CD4-positive, alpha-beta T cell (primary cell): Measurements from ENCODE around the gene PSMD8. TPM values are rescaled to one million over a fixed set of nuclear protein-coding genes. Genes with fewer than 3 reads are reported as not detected.
A peak's percentile ranks its signal among the peaks of the same experiment; 100 is the strongest.

Experiments used
- ATAC-seq: fragments of 200-7000 bp; cut with Tn5 transposase; one replicate; pipeline ENCODE4 v1.10.0; 2022; ENCODE audit warnings: mild to moderate bottlenecking; ENCODE audit not compliant: poor library complexity
- CTCF ChIA-PET: fragments of 350-600 bp; sonication (Branson Sonifier 250); formaldehyde crosslinking; loops from one replicate; lab custom pipeline; 2021; ENCODE audit warnings: antibody characterized with exemption, inconsistent platforms; lab: Charles Lee
- POLR2A ChIA-PET: fragments of 350-600 bp; sonication (Branson Sonifier 250); formaldehyde crosslinking; loops from one replicate; lab custom pipeline; 2021; ENCODE audit warnings: antibody characterized with exemption, inconsistent platforms; lab: Charles Lee
- DNase-seq, 14 experiments: peaks; one replicate each; pipeline ENCODE4 v3.0.0-alpha.2; 2013 to 2020; ENCODE audit warnings: mixed read lengths in 2 of 14
- H3K27ac ChIP-seq, 2 donors: one replicate each; pipeline versions ENCODE4 v1.5.1 to v1.7.0; 2013; ENCODE audit warnings: low read length in 2 of 2, low read depth in 1 of 2, mild to moderate bottlenecking in 1 of 2
- H3K27me3 ChIP-seq, 2 experiments: 1 replicate in 1 of 2; 2 replicates in 1 of 2; pipeline versions ENCODE4 v1.6.1 to v1.7.0; 2013; ENCODE audit warnings: low read length in 2 of 2, control low read depth in 1 of 2, mild to moderate bottlenecking in 1 of 2, moderate library complexity in 1 of 2; ENCODE audit not compliant: insufficient read depth in 2 of 2, control insufficient read depth in 1 of 2
- H3K36me3 ChIP-seq: one replicate; pipeline ENCODE4 v1.6.1; 2013; ENCODE audit warnings: low read length, control low read depth; ENCODE audit not compliant: insufficient read depth
- H3K4me1 ChIP-seq: one replicate; pipeline ENCODE4 v1.6.1; 2013; ENCODE audit warnings: low read length, control low read depth; ENCODE audit not compliant: insufficient read depth
- H3K4me3 ChIP-seq: one replicate; pipeline ENCODE4 v1.5.1; 2013; ENCODE audit warnings: mild to moderate bottlenecking, low read length, moderate library complexity
- H3K9me3 ChIP-seq, 2 experiments: 1 replicate in 1 of 2; 2 replicates in 1 of 2; pipeline versions ENCODE4 v1.6.1 to v1.7.0; 2013; ENCODE audit warnings: low read length in 2 of 2, mild to moderate bottlenecking in 2 of 2, control low read depth in 1 of 2, moderate library complexity in 1 of 2; ENCODE audit not compliant: control insufficient read depth in 1 of 2, insufficient read depth in 1 of 2
- H3K27ac Mint-ChIP-seq: one replicate; pipeline ENCODE4 v1.8.0; 2020; ENCODE audit warnings: mixed read lengths
- H3K27me3 Mint-ChIP-seq: one replicate; pipeline ENCODE4 v1.8.0; 2021; ENCODE audit warnings: mixed read lengths
- H3K36me3 Mint-ChIP-seq: one replicate; pipeline ENCODE4 v1.8.0; 2021; ENCODE audit warnings: low read depth, mixed read lengths
- H3K4me1 Mint-ChIP-seq: one replicate; pipeline ENCODE4 v1.8.0; 2021; ENCODE audit warnings: low read depth, mixed read lengths
- H3K4me3 Mint-ChIP-seq: one replicate; pipeline ENCODE4 v1.8.0; 2020; ENCODE audit warnings: mild to moderate bottlenecking, mixed read lengths
- H3K9me3 Mint-ChIP-seq: one replicate; pipeline ENCODE4 v1.8.0; 2020; ENCODE audit warnings: mixed read lengths
- CTCF ChIP-seq: fragments of 200-600 bp; IDR thresholded peaks from one replicate; pipeline ENCODE4 v1.8.0; 2022; ENCODE audit warnings: antibody characterized with exemption, mild to moderate bottlenecking
- intact Hi-C, 2 experiments: fragments of 100-400 bp; cut with DNase I in 1 of 2; cut with micrococcal nuclease in 1 of 2; formaldehyde crosslinking; loops; one replicate each; pipeline versions ENCODE4 v1.15.1 to v1.9.0; 2023 to 2025; cut with DNase I, micrococcal nuclease
- total RNA-seq, 174 experiments: library from RNA in 2 of 174; stranded (reverse) in 2 of 174; gene quantifications; one replicate each; pipeline ENCODE4 v1.2.3 and lab custom pipeline; 2021 to 2026

PSMD8 gene
- total RNA-seq, 2 experiments from 2014 or later = 61.2 to 64.4 TPM

- H3K36me3 ChIP-seq = no peaks in the 10 kb centered on the region
- Mint-ChIP-seq H3K9me3 (no peaks in the 10 kb centered on the region), H3K27me3 (peaks cover 20% of the 10 kb centered on the region), H3K27ac (no peak overlapping the region), H3K4me1 (peaks cover 14% of the 10 kb centered on the region), H3K4me3 (no peak overlapping the region), H3K36me3 (peaks cover 9% of the 10 kb centered on the region)
- POLR2A ChIA-PET = no interaction called here
- intact Hi-C loops = loop anchor here in 1 of 2 experiments (5.0 kb wide), 1 partner anchor 1198 kb away; the partner anchor contains the start of gene ZNF585A
- DNase-seq (no peak), ATAC-seq (no peak)
- H3K27me3 ChIP-seq = peaks cover 0 to 6% of the 10 kb centered on the region in 2 experiments
- no peak overlapping the region for H3K27ac ChIP-seq
- H3K9me3 ChIP-seq = no peaks in the 10 kb centered on the region
- CTCF ChIA-PET = no interaction called here
- no peak overlapping the region for H3K4me3 ChIP-seq
- no peak for TF ChIP-seq CTCF
- H3K4me1 ChIP-seq = peaks cover 15% of the 10 kb centered on the region
Measured at GRCh38 chr19:38370299-38370698, 4.1 kb upstream of the PSMD8 start.

- Histone ChIP-seq H3K4me1 (peaks cover 23% of the 10 kb centered on the region), H3K36me3 (peaks cover 3% of the 10 kb centered on the region), H3K9me3 (no peaks in the 10 kb centered on the region), H3K4me3 (no peak overlapping the region), H3K27me3 (peaks cover 0 to 3% of the 10 kb centered on the region in 2 experiments), H3K27ac (no peak overlapping the region)
- no peak overlapping the region for H3K27ac Mint-ChIP-seq
- POLR2A ChIA-PET = no interaction called here
- ATAC-seq (no peak), DNase-seq (no peak)
- H3K4me3 Mint-ChIP-seq = no peak overlapping the region
- CTCF ChIA-PET = no interaction called here
- H3K27me3 Mint-ChIP-seq = peaks cover 17% of the 10 kb centered on the region
- intact Hi-C loops = loop anchor here in 1 of 2 experiments (5.0 kb wide), 1 partner anchor 1199 kb away; the partner anchor contains the start of gene ZNF585A
- peaks cover 21% of the 10 kb centered on the region for H3K4me1 Mint-ChIP-seq
- no peak for TF ChIP-seq CTCF
- no peaks in the 10 kb centered on the region for H3K9me3 Mint-ChIP-seq
- peaks cover 17% of the 10 kb centered on the region for H3K36me3 Mint-ChIP-seq
Measured at GRCh38 chr19:38371081-38371480, 3.3 kb upstream of the PSMD8 start.

- Mint-ChIP-seq H3K9me3 (no peaks in the 10 kb centered on the region), H3K4me3 (peak overlapping the region; percentile 99), H3K4me1 (peaks cover 30% of the 10 kb centered on the region), H3K27ac (peak overlapping the region; percentile 89), H3K36me3 (peaks cover 36% of the 10 kb centered on the region), H3K27me3 (peaks cover 6% of the 10 kb centered on the region)
- intact Hi-C loops = loop anchor here (1.0 to 5.0 kb wide), 9 partner anchors 15 to 1202 kb away; partner anchors contain the start of genes CATSPERG (in 2 of the 2), WDR87 (in 2 of the 2), FAM98C (in 1 of the 2) and GGN (in 1 of the 2)
- no peaks in the 10 kb centered on the region for H3K9me3 ChIP-seq
- ATAC-seq (no peak), DNase-seq (no peak)
- ChIA-PET CTCF (interaction anchor here (0.6 to 2.5 kb wide), 13 partner anchors 12 to 557 kb away, joined by 3 to 36 read pairs (median 4); partner anchors contain the start of genes CATSPERG, FAM98C, GGN and MRPS12), POLR2A (interaction anchor here (0.6 to 2.1 kb wide), 29 partner anchors 11 to 1912 kb away, joined by 3 to 73 read pairs (median 6); partner anchors contain the start of genes ACTN4, AKT2, CATSPERG and ECH1)
- H3K36me3 ChIP-seq = peaks cover 17% of the 10 kb centered on the region
- H3K4me1 ChIP-seq = peaks cover 34% of the 10 kb centered on the region
- no peak for TF ChIP-seq CTCF
- no peaks in the 10 kb centered on the region for H3K27me3 ChIP-seq
- peak overlapping the region; percentile 93 for H3K4me3 ChIP-seq
- peak overlapping the region; percentile 77 to 83 for H3K27ac ChIP-seq
Measured at GRCh38 chr19:38373907-38374331, 452 bp upstream of the PSMD8 start.
